Esophagus squamous epithelium (tissue), 5 donors: ENCODE results near the gene MINDY1. TPM values are rescaled to one million over a fixed set of nuclear protein-coding genes. Genes with fewer than 3 reads are reported as not detected.

ENCODE experiments used
- DNase-seq: peaks from one replicate; lab custom pipeline; 2025; lab: John Stamatoyannopoulos, UW
- H3K27ac ChIP-seq, 4 donors: fragments of 200-600 bp; sonication (generic); one replicate each; pipeline ENCODE4 v1.5.1; 2016 to 2019; ENCODE audit warnings: mild to moderate bottlenecking in 1 of 4
- H3K27me3 ChIP-seq, 4 donors: fragments of 200-600 bp; sonication (generic); 1 replicate in 3 of 4; 2 replicates in 1 of 4; pipeline versions ENCODE4 v1.5.1 to v1.6.0; 2017 to 2021; ENCODE audit warnings: antibody characterized with exemption in 1 of 4
- H3K36me3 ChIP-seq, 3 donors: fragments of 200-600 bp; sonication (generic); one replicate each; pipeline ENCODE4 v1.5.1; 2016 to 2019
- H3K4me1 ChIP-seq, 3 donors: fragments of 200-600 bp; sonication (generic); one replicate each; pipeline ENCODE4 v1.5.1; 2017 to 2019
- H3K4me3 ChIP-seq, 4 donors: fragments of 200-600 bp; sonication (generic); 1 replicate in 3 of 4; 2 replicates in 1 of 4; pipeline ENCODE4 v1.5.1; 2016 to 2019; ENCODE audit warnings: mild to moderate bottlenecking in 2 of 4, moderate library complexity in 1 of 4
- H3K9me3 ChIP-seq, 3 donors: fragments of 200-600 bp; sonication (generic); one replicate each; pipeline ENCODE4 v1.5.1; 2016 to 2019
- POLR2A ChIP-seq, 4 donors: fragments of 450-650 bp; IDR thresholded peaks; one replicate each; pipeline ENCODE4 v1.6.1; 2017; ENCODE audit warnings: antibody characterized with exemption in 4 of 4, mild to moderate bottlenecking in 4 of 4, moderate library complexity in 3 of 4
- WGBS, 2 donors: methylation state at CpG; one replicate each; pipeline ENCODE4 v1.1.5; 2018; 5-methylcytosine and 5-hydroxymethylcytosine counted together
- intact Hi-C: fragments of 100-400 bp; cut with DNase I; formaldehyde crosslinking; loops from one replicate; pipeline ENCODE4 v1.15.0; 2022
- total RNA-seq, 4 donors: library from RNA; depleted of rRNA; stranded (reverse); fragments of >200 nt; gene quantifications; one replicate each; pipeline ENCODE4 v1.1.0, GENCODE V29; 2016
- TF ChIP-seq, protein P1 (sequence below), 6 experiments: fragments of 450-650 bp in 4 of 6; fragments of 200-600 bp in 2 of 6; sonication (generic) in 2 of 6; IDR thresholded peaks; one replicate each; pipeline ENCODE4 v1.5.1; 2016 to 2019; ENCODE audit warnings: antibody characterized with exemption in 6 of 6, mild to moderate bottlenecking in 4 of 6, moderate library complexity in 4 of 6
- donor health status: DM: yes; HTN: yes; CAD: no.

The MINDY1 gene
- total RNA-seq, 4 donors from 2014 or later, result 25.4 to 52.5 (median 37.1) TPM

DNA sequence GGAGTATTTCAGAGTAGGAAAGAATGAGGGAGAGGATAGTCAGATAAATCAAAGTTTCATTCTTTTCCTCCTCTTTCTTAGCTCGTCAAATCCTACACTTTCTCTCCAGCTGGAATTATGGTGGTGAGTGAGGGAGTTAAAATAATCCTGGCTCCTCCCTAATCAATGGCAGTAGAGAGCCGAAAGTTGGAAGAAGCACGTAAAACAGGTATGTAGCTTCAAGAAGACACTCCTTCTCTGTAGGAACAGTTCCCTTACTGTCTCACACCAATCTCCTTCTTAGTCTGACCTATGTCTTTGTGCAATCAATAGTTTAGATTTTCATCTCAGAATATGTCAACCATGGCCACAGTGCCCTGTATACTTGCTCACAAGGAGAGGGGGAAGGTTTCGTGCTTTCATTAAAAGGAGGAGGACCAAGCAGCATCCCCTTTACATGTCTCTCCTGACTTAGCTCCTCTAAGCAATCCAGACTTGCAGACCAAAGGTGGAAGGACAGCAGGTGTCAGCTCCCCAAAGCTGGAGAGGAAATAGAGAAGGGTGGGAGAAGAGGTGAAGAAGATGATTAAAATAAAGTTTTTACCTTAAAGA, 878 bp downstream of the MINDY1 start:
- Histone ChIP-seq H3K27ac (peak overlapping the region; percentile 88 to 95 (median 92)), H3K9me3 (no peaks in the 10 kb centered on the region), H3K36me3 (peaks cover 0 to 23% (median 0%) of the 10 kb centered on the region in 3 donors), H3K4me1 (peaks cover 53 to 83% (median 56%) of the 10 kb centered on the region in 3 donors), H3K27me3 (no peaks in the 10 kb centered on the region), H3K4me3 (peak overlapping the region; percentile 45 to 76 (median 62))
- WGBS, 2 donors, result 8 to 11% methylated on average over 4 of the region's 4 CpGs
- no peak for DNase-seq
- TF ChIP-seq POLR2A (IDR thresholded peaks at IDR 0.05), result no peak
- TF ChIP-seq, protein P1, sequence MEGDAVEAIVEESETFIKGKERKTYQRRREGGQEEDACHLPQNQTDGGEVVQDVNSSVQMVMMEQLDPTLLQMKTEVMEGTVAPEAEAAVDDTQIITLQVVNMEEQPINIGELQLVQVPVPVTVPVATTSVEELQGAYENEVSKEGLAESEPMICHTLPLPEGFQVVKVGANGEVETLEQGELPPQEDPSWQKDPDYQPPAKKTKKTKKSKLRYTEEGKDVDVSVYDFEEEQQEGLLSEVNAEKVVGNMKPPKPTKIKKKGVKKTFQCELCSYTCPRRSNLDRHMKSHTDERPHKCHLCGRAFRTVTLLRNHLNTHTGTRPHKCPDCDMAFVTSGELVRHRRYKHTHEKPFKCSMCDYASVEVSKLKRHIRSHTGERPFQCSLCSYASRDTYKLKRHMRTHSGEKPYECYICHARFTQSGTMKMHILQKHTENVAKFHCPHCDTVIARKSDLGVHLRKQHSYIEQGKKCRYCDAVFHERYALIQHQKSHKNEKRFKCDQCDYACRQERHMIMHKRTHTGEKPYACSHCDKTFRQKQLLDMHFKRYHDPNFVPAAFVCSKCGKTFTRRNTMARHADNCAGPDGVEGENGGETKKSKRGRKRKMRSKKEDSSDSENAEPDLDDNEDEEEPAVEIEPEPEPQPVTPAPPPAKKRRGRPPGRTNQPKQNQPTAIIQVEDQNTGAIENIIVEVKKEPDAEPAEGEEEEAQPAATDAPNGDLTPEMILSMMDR (IDR thresholded peaks at IDR 0.05), result no peak
- intact Hi-C loops, result no loop called here

DNA sequence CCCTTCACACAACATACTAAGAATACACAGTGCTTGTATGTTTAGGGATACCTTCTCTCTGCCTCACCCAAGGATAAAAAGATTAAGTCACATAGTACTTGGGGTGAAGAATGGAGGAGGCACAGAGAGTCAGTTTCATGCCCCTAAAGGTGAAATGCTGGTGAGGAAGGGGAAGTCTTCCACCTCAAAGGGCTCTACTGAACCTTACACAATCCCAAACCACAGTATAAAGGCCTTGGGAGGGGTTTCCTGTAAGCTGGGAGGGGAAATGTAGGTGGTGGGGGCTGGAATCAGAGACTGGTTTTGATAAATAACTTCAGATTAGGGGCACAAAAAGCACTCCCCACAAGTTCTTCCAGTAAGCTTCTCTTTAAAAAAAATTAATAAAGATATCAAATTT, 3.5 kb downstream of the MINDY1 start:
- Histone ChIP-seq H3K27me3 (no peaks in the 10 kb centered on the region), H3K27ac (peak overlapping the region in 2 of 4 donors; percentile 29 to 95), H3K4me3 (peak overlapping the region in 2 of 4 donors; percentile 62 to 76), H3K9me3 (no peaks in the 10 kb centered on the region), H3K36me3 (peaks cover 12 to 49% (median 16%) of the 10 kb centered on the region in 3 donors), H3K4me1 (peaks cover 43 to 60% (median 46%) of the 10 kb centered on the region in 3 donors)
- no peak for TF ChIP-seq POLR2A (IDR thresholded peaks at IDR 0.05)
- TF ChIP-seq, protein P1 (IDR thresholded peaks at IDR 0.05), result no peak
- DNase-seq, result no peak
- intact Hi-C loops, result no loop called here

DNA sequence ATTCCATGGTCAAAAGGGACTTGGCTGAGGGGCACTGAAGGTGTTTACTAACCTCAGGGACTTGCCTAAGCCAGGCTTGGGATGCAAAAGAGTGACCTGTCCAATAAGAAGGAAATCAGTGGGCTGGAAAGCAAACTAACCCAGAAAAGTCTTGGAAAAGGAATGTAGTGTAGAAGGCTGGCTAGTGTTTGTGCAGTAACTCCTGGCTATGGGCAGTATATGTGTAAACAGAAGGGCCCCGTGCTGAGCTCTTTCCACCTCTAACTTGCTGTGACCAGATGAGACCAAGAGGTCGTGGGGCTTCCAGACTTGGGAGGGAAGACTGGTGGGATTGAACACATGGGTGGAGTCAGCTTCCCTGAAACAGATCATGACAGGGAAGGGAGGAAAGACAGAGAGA, 4.1 kb downstream of the MINDY1 start:
- H3K4me3 ChIP-seq, result peak overlapping the region in 1 of 4 donors; percentile 76
- peaks cover 39 to 55% (median 43%) of the 10 kb centered on the region in 3 donors for H3K4me1 ChIP-seq
- WGBS, 2 donors, result 40 to 55% methylated on average over 2 of the region's 2 CpGs
- TF ChIP-seq POLR2A (IDR thresholded peaks at IDR 0.05), result no peak
- TF ChIP-seq, protein P1 (IDR thresholded peaks at IDR 0.05), result no peak
- H3K27ac ChIP-seq, result peak overlapping the region in 1 of 4 donors; percentile 29
- DNase-seq, result no peak
- intact Hi-C loops, result no loop called here
- H3K36me3 ChIP-seq, result peaks cover 18 to 55% (median 18%) of the 10 kb centered on the region in 3 donors
- no peaks in the 10 kb centered on the region for H3K27me3 ChIP-seq
- no peaks in the 10 kb centered on the region for H3K9me3 ChIP-seq

DNA sequence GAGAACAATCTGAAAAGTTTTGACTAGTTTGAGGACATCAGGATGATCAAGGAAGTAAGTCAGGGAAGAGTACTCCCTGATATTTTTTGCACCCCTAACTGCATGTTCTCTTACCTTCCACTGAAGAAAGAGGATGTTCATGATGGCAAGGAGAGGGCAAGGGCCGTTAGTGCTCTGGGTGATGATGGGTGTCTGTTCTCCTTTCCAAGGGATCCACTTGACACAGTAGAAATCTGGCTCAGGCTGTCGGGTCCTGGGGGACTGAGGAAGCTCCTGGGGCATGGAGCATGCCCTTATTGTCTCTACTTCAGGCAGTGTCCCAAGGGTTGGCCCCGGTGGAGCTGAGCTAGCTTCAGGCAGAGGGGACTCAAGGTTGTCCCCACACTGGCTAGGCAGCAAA, 4.7 kb downstream of the MINDY1 start:
- Histone ChIP-seq H3K27ac (no peak overlapping the region), H3K9me3 (no peaks in the 10 kb centered on the region), H3K27me3 (no peaks in the 10 kb centered on the region), H3K4me1 (peaks cover 33 to 49% (median 37%) of the 10 kb centered on the region in 3 donors), H3K4me3 (no peak overlapping the region), H3K36me3 (peaks cover 24 to 61% (median 24%) of the 10 kb centered on the region in 3 donors)
- no peak for DNase-seq
- intact Hi-C loops, result no loop called here
- TF ChIP-seq, protein P1 (IDR thresholded peaks at IDR 0.05), result no peak
- no peak for TF ChIP-seq POLR2A (IDR thresholded peaks at IDR 0.05)
- 69 to 81% methylated on average over 2 to 3 of the region's 3 CpGs for WGBS, 2 donors

DNA sequence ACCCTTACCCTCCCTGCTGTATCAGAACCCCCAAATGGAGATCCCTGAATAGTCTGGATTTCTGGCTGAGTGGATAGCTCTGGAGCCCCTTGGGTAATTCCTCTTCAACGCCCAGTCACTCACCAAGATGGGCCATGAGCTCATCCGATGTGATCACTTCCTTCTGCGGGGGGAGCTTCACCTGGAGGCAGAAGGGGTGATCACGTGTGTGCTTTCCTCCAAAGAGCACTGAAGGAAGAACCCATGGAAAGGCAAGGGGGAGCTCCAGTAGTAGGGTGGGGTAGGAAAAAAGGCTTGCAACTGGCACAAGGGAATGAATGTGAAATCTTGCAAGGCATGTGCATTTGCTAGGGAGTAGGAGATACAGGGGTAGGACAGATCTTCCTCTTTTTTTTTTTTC, 5.1 kb downstream of the MINDY1 start:
- H3K4me1 ChIP-seq, result peaks cover 31 to 45% (median 33%) of the 10 kb centered on the region in 3 donors
- DNase-seq, result no peak
- 78 to 92% methylated on average over 2 to 4 of the region's 4 CpGs for WGBS, 2 donors
- intact Hi-C loops, result no loop called here
- H3K27me3 ChIP-seq, result no peaks in the 10 kb centered on the region
- no peak overlapping the region for H3K4me3 ChIP-seq
- H3K27ac ChIP-seq, result no peak overlapping the region
- H3K36me3 ChIP-seq, result peaks cover 28 to 65% (median 28%) of the 10 kb centered on the region in 3 donors
- TF ChIP-seq POLR2A (IDR thresholded peaks at IDR 0.05), result no peak
- TF ChIP-seq, protein P1 (IDR thresholded peaks at IDR 0.05), result no peak
- H3K9me3 ChIP-seq, result no peaks in the 10 kb centered on the region
